H9 (cell line): ENCODE measurements around the gene SERPING1. TPM values are rescaled to one million over a fixed set of nuclear protein-coding genes. Genes with fewer than 3 reads are reported as not detected.

Source experiments
- DNase-seq: peaks from one replicate; pipeline ENCODE4 v3.0.0-alpha.2; 2017
- H2AFZ ChIP-seq: one replicate; pipeline ENCODE4 v1.6.1; 2013; ENCODE audit warnings: mild to moderate bottlenecking, low read length, control low read depth, moderate library complexity
- H2AK5ac ChIP-seq: 2 replicates; pipeline ENCODE4 v1.6.1; 2013; ENCODE audit warnings: low read length, control low read depth, mixed read lengths; ENCODE audit not compliant: insufficient read length
- H2BK120ac ChIP-seq: one replicate; pipeline ENCODE4 v1.6.1; 2013; ENCODE audit warnings: low read depth, mild to moderate bottlenecking, low read length, control low read depth, inconsistent platforms; ENCODE audit not compliant: poor library complexity, severe bottlenecking
- H2BK12ac ChIP-seq: 2 replicates; pipeline ENCODE4 v1.6.1; 2013; ENCODE audit warnings: low read length, control low read depth, mixed read lengths, low read depth; ENCODE audit not compliant: insufficient read length
- H2BK15ac ChIP-seq: 2 replicates; pipeline ENCODE4 v1.6.1; 2013; ENCODE audit warnings: low read depth, low read length, control low read depth
- H2BK20ac ChIP-seq: one replicate; pipeline ENCODE4 v1.6.1; 2013; ENCODE audit warnings: low read depth, mild to moderate bottlenecking, low read length, control low read depth, inconsistent platforms; ENCODE audit not compliant: poor library complexity, severe bottlenecking
- H2BK5ac ChIP-seq: 2 replicates; pipeline ENCODE4 v1.6.1; 2013; ENCODE audit warnings: low read length, control low read depth, mixed read lengths; ENCODE audit not compliant: insufficient read length
- H3K14ac ChIP-seq: 2 replicates; pipeline ENCODE4 v1.6.1; 2013; ENCODE audit warnings: low read length, control low read depth; ENCODE audit not compliant: insufficient read depth
- H3K18ac ChIP-seq: 2 replicates; pipeline ENCODE4 v1.6.1; 2013; ENCODE audit warnings: low read depth, mild to moderate bottlenecking, mixed read lengths, low read length, control low read depth; ENCODE audit not compliant: insufficient read length
- H3K23ac ChIP-seq: 2 replicates; pipeline ENCODE4 v1.6.1; 2013; ENCODE audit warnings: low read length, control low read depth, mixed read lengths, low read depth; ENCODE audit not compliant: insufficient read length
- H3K23me2 ChIP-seq: 2 replicates; pipeline ENCODE4 v1.6.1; 2013; ENCODE audit warnings: low read depth, mild to moderate bottlenecking, mixed read lengths, low read length, control low read depth; ENCODE audit not compliant: insufficient read length, poor library complexity, severe bottlenecking
- H3K27ac ChIP-seq: 2 replicates; pipeline ENCODE4 v1.5.1; 2013; ENCODE audit warnings: low read length, control low read depth, mixed read lengths, low read depth; ENCODE audit not compliant: insufficient read length
- H3K27me3 ChIP-seq: 2 replicates; pipeline ENCODE4 v1.6.1; 2013; ENCODE audit warnings: low read length, control low read depth, inconsistent platforms; ENCODE audit not compliant: insufficient read depth
- H3K4ac ChIP-seq: 2 replicates; pipeline ENCODE4 v1.6.1; 2013; ENCODE audit warnings: low read depth, mild to moderate bottlenecking, control low read depth, inconsistent platforms, low read length, moderate library complexity
- H3K4me1 ChIP-seq: 2 replicates; pipeline ENCODE4 v1.6.1; 2013; ENCODE audit warnings: low read length, control low read depth, inconsistent platforms; ENCODE audit not compliant: insufficient read depth
- H3K4me2 ChIP-seq: 2 replicates; pipeline ENCODE4 v1.6.1; 2013; ENCODE audit warnings: low read length, control low read depth, mixed read lengths; ENCODE audit not compliant: insufficient read length, insufficient read depth
- H3K56ac ChIP-seq: 2 replicates; pipeline ENCODE4 v1.6.1; 2013; ENCODE audit warnings: low read depth, mild to moderate bottlenecking, mixed read lengths, low read length, control low read depth; ENCODE audit not compliant: insufficient read length
- H3K79me1 ChIP-seq: 2 replicates; pipeline ENCODE4 v1.6.1; 2013; ENCODE audit warnings: low read depth, mild to moderate bottlenecking, moderate library complexity, low read length, control low read depth, inconsistent platforms; ENCODE audit not compliant: insufficient read depth, poor library complexity, severe bottlenecking
- H3K79me2 ChIP-seq: 2 replicates; pipeline ENCODE4 v1.6.1; 2013; ENCODE audit warnings: low read length, control low read depth, inconsistent platforms; ENCODE audit not compliant: insufficient read depth
- H3K9ac ChIP-seq: 2 replicates; pipeline ENCODE4 v1.6.1; 2013; ENCODE audit warnings: low read length, control low read depth, mixed read lengths; ENCODE audit not compliant: insufficient read length; ENCODE audit errors: extremely low read depth
- H3K9me3 ChIP-seq: one replicate; pipeline ENCODE4 v1.6.1; 2013; ENCODE audit warnings: low read depth, low read length, inconsistent platforms; ENCODE audit not compliant: control insufficient read depth
- H3T11ph ChIP-seq: one replicate; pipeline ENCODE4 v1.6.1; 2013; ENCODE audit warnings: mild to moderate bottlenecking, low read length, control low read depth, inconsistent platforms
- H4K20me1 ChIP-seq: one replicate; pipeline ENCODE4 v1.6.1; 2013; ENCODE audit not compliant: control insufficient read depth, insufficient read length, insufficient read depth
- H4K5ac ChIP-seq: 2 replicates; pipeline ENCODE4 v1.6.1; 2013; ENCODE audit warnings: low read depth, mild to moderate bottlenecking, mixed read lengths, low read length, control low read depth; ENCODE audit not compliant: insufficient read length
- H4K8ac ChIP-seq: replicated peaks from 2 replicates; pipeline ENCODE4 v1.6.1; 2013; ENCODE audit warnings: low read length, control low read depth, mixed read lengths, low read depth; ENCODE audit not compliant: insufficient read length
- H4K91ac ChIP-seq: 2 replicates; pipeline ENCODE4 v1.6.1; 2013; ENCODE audit warnings: low read depth, mild to moderate bottlenecking, moderate library complexity, mixed read lengths, low read length, control low read depth; ENCODE audit not compliant: insufficient read length
- H3K27ac Mint-ChIP-seq, 3 experiments: 2 replicates in 2 of 3; 3 replicates in 1 of 3; pipeline ENCODE4 v1.8.0; 2020 to 2021; ENCODE audit warnings: mixed read lengths in 3 of 3, mild to moderate bottlenecking in 1 of 3, moderate library complexity in 1 of 3
- H3K27me3 Mint-ChIP-seq: 2 replicates; pipeline ENCODE4 v1.8.0; 2021; ENCODE audit warnings: low read depth, mild to moderate bottlenecking, moderate library complexity, mixed read lengths
- H3K36me3 Mint-ChIP-seq, 3 experiments: 2 replicates in 2 of 3; 3 replicates in 1 of 3; pipeline ENCODE4 v1.8.0; 2020 to 2021; ENCODE audit warnings: low read depth in 3 of 3, mixed read lengths in 3 of 3; ENCODE audit not compliant: insufficient read depth in 1 of 3
- H3K4me1 Mint-ChIP-seq, 2 experiments: 2 replicates each; pipeline ENCODE4 v1.8.0; 2020; ENCODE audit warnings: mixed read lengths in 2 of 2
- H3K4me3 Mint-ChIP-seq, 2 experiments: 2 replicates in 1 of 2; 3 replicates in 1 of 2; pipeline ENCODE4 v1.8.0; 2020 to 2021; ENCODE audit warnings: mild to moderate bottlenecking in 2 of 2, mixed read lengths in 2 of 2, moderate library complexity in 1 of 2
- H3K9me3 Mint-ChIP-seq, 2 experiments: 2 replicates in 1 of 2; 3 replicates in 1 of 2; pipeline ENCODE4 v1.8.0; 2020; ENCODE audit warnings: mild to moderate bottlenecking in 2 of 2, mixed read lengths in 2 of 2, moderate library complexity in 1 of 2
- WGBS: extraction: QIAGEN DNeasy Blood & Tissue Kit; methylation state at CpG from one replicate; pipeline ENCODE4 v1.1.7; 2013; ENCODE audit warnings: missing lambda C conversion rate, low lambda C conversion rate, mixed read lengths; ENCODE audit not compliant: insufficient read length; ENCODE audit errors: extremely low coverage; 5-methylcytosine and 5-hydroxymethylcytosine counted together
- total RNA-seq: library from RNA; stranded (reverse); gene quantifications from 2 replicates; pipeline ENCODE4 v1.2.1, GENCODE V29; 2021
- TF ChIP-seq, protein P1 (sequence below): fragments of 200-600 bp; sonication (generic); conservative IDR thresholded peaks from 3 replicates; pipeline ENCODE4 v1.8.0; 2021; ENCODE audit warnings: antibody characterized with exemption, mild to moderate bottlenecking

SERPING1 gene
- total RNA-seq, 1 experiment from 2014 or later, result 35.2 TPM

DNA sequence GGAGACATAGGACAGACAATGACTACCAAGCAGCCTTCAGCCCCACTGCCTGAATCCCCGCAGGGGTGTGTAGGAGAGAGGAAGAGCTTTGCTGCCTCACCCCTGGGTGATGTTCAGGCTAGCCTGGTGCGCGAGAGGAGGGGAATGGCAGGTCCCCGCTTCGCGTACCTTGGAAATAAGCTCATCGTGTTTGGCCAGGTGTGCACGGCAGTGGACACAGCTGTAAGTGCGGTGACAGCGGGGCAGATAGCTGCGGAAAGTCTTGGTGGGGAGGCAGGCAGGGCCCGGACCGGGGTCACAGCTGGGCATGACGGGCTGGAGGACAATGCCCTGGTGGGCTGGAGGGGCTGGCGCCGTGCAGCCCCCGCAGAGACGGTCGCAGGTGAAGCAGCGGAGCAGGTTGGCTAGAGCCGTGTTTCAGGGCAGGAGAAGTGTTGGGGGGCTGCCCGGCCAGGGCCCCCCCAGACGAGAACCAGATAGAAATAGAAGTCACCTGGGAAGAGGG lies 49.4 kb downstream of the SERPING1 start:
- Histone ChIP-seq H2AK5ac (no peak overlapping the region), H2AFZ (no peak overlapping the region), H3T11ph (no peak overlapping the region), H2BK15ac (no peak overlapping the region), H4K20me1 (no peaks in the 10 kb centered on the region), H3K4me1 (peaks cover 19% of the 10 kb centered on the region), H4K5ac (no peak overlapping the region), H3K23me2 (peaks cover 16% of the 10 kb centered on the region), H3K23ac (no peak overlapping the region), H3K27ac (no peak overlapping the region), H3K4me2 (peak overlapping the region; percentile 51), H3K27me3 (no peaks in the 10 kb centered on the region; the same call in 1 of the 2 replicates), H3K9me3 (no peaks in the 10 kb centered on the region), H2BK5ac (no peak overlapping the region), H4K8ac (no peak overlapping the region), H3K18ac (no peak overlapping the region), H3K14ac (no peak overlapping the region), H3K9ac (no peak overlapping the region), H3K79me2 (no peaks in the 10 kb centered on the region), H3K79me1 (no peaks in the 10 kb centered on the region), H4K91ac (no peak overlapping the region), H2BK12ac (no peak overlapping the region), H3K56ac (no peak overlapping the region), H2BK20ac (no peak overlapping the region), H3K4ac (no peak overlapping the region), H2BK120ac (no peak overlapping the region)
- Mint-ChIP-seq H3K27ac (peak overlapping the region; percentile 41 to 93 (median 88); a peak in 5 of 7 replicates), H3K36me3 (peaks cover 8 to 33% (median 27%) of the 10 kb centered on the region in 3 experiments; a peak in 6 of 7 replicates), H3K4me1 (peaks cover 83 to 95% of the 10 kb centered on the region in 2 experiments), H3K27me3 (peaks cover 13% of the 10 kb centered on the region), H3K4me3 (peak overlapping the region; percentile 62 to 83), H3K9me3 (no peaks in the 10 kb centered on the region)
- TF ChIP-seq, protein P1, sequence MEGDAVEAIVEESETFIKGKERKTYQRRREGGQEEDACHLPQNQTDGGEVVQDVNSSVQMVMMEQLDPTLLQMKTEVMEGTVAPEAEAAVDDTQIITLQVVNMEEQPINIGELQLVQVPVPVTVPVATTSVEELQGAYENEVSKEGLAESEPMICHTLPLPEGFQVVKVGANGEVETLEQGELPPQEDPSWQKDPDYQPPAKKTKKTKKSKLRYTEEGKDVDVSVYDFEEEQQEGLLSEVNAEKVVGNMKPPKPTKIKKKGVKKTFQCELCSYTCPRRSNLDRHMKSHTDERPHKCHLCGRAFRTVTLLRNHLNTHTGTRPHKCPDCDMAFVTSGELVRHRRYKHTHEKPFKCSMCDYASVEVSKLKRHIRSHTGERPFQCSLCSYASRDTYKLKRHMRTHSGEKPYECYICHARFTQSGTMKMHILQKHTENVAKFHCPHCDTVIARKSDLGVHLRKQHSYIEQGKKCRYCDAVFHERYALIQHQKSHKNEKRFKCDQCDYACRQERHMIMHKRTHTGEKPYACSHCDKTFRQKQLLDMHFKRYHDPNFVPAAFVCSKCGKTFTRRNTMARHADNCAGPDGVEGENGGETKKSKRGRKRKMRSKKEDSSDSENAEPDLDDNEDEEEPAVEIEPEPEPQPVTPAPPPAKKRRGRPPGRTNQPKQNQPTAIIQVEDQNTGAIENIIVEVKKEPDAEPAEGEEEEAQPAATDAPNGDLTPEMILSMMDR, result no peak
- WGBS, result no CpG with 5 or more reads among the region's 23 CpGs
- peak; percentile 54 for DNase-seq
